Measurements from ENCODE around the gene AMPD2.

Gene AMPD2

DNA sequence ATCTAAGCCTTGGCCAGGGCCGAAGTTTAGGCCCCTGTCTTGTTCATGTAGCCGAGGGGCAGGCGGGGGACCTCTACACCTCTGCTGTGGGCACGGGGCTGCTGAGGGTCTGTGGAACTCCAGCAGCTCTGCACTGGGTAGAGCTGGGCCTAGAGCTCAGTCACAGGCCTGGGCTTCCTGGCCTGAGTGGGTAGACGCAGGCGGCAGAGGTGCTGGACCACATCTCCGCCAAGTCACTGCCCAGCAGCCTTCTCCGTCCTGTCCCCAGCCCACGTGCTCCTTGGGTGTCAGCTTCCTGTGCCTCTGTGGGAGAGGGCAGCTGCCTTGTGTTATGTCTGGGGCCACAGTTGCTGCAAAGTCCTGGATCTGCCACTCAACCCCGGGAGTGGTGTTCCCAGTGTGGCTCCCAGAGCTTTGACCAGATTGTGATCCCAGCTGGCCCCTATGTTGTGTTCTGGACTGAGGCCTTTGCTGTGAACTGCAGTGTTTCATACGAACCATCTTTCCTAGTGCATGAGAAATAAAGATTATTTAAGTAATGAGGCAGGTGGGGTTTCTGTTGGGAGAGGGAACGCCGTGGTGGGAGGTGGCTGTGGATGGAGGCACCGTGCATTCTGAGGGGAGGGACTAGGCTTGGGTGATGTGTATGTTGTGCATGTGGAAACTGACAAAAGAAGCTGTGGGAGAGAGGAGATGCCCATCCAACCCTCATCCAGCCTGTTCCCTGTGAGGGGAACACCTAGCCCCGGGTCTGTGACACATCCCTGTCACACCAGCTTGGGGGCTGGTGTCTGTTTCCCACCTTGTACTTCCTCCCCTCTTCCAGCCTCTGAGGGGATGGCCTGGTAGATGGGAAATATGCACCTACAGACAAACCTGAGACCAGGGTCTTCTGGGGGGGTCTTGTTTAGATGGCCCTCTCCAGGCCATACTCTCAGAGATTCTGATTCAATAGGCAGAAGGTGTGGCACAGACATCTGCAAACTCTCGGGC, 12.2 kb downstream of the AMPD2 start:
- FAIRE-seq: no peak

DNA sequence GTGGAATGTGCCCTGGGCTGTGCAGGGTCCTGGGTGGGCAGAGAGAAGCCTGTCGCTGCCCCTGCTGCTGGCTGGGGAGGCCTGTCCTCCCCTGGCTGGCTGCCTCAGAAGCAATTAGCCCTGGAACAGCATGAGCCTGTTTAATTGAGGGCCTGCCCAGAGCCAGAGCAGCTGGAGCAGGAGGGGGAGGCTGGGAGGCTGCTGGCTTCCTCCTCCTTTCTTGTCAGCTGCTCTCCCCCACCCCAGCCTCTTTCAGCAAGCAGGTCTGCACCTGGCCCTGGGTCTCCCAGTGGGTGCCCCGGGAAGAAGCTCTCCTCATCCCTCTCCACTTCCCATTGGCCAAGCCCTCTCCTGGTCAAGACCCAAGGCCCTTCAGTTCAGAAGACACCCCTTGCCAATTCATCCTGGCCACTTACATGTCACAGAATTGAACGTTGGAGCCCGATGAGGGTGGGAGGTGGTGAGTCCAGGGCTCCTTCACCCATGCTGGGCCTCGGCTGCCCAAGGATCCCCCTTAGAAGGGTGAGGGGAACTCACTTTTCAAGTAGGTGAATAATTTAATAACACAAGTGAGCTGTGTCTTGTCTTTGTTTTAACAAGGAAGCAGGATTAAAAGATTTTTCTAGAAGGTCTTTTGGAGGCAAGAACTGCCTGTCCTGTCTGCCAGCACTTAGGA, 13.2 kb downstream of the AMPD2 start:
- no peak for FAIRE-seq

DNA sequence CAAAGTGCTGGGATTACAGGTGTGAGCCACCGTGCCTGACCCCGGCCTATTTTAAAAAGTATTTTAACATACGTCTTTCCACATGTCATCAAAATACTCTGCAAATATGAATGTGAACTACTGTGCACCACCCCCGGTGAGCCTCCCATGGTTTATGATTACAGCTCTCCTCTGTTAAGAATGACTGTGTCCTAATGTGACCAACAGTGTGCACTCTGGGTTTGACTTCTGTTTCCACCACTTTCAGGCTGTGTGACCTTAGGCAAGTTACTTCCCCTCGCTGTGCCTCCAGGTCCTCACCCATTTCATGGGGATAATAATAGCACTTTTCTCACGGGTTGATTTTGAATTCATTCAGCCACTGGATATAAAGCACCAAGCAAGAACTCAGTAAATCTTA, 14.7 kb downstream of the AMPD2 start:
- FAIRE-seq: no peak

DNA sequence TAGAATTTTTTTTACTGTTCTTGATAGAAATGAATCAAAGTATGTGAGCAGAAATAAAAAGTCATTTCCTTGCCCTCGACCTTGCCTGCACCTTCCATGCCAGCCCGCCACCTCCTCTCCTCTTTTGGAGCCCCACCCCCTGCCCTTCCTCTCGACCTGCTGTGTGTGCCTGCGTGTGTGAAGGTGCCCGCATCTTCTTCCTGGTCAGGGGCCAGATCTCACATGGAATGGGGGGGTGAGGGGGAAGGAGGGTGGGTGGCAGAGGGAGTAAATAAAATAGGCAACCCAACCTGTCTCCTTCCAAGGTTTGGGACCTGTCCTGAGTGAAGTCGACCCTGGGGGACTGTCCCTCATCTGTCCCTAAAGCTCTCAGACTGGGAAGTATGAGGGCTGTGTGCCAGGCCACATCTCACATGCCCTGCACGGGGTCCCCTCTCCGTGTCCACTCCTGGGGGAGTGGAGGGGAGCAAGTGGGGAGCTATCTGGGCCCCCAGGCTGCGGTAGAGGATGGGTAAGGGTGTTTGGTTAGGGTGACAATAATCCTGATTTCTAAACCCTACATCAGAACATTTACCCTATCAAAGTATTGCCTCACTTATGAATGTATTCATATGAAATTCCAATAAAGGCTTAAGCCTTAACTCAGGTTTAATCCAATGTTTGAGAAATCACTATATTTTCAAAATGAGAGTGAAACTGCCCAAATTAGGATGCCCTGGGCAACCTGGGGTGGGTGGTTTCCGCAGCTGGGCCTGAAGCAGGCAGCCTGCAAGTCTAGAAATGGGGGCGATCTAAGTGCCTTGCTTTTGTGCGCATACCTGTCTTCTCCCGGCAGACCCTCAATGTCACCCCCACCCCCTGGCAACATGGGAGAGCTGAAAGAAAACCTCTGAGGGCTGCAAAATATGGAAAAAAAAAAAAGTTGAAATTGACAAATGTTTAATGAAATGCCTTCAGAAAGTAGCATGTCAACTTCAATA, 15.4 kb downstream of the AMPD2 start:
- FAIRE-seq: no peak

DNA sequence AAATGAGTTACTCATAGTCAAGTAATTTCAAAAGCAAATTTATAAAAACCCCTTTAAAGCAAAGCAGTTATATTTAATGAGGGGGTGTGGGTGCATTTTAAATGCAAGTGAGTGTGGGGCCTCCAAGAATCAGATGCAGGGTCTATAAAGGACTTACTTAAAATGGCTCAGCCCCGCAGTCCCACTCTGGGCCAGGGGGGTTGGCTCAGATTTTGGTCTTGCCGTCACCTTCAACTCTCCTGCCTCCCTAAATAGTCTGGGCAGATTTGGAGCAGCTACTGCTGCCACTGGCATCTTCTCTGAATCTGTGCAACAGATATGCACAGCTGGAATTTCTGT, 16.2 kb downstream of the AMPD2 start:
- FAIRE-seq: no peak

DNA sequence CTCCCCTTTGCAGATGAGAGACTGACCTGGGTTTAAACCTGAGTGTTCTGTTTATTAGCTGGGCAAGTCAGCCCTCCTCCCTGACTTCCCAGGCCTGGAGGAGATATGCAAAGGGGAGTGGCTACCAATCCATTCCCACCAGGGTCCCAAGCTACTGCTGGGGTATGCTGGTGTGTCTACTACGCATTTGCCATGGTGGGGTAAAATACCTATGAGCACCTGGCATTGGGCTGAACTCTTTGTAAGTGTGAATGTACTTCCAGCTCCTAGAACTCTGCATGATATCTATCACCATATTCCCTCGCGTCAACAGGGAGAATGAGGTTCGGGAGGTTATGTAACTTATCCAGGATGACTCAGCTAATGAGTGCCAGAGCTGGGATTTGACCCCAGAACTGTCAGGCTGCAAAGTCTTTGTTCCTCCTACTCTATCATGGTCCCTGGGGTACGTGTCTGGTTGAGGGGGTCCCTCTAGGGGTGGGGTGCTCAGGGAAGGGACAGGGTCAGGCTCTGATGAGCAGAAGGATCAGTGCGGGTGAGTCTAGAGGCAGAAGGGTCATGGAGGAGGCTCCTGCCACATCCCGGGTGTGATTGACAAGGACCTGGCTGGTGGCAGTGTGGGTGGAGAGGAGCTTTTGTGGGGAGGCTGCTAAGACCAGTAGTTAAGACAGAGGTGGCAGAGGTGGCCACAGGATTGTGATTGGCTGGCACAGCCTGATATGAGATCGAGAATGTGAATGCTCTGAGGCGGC, 16.7 kb downstream of the AMPD2 start:
- no peak for FAIRE-seq

DNA sequence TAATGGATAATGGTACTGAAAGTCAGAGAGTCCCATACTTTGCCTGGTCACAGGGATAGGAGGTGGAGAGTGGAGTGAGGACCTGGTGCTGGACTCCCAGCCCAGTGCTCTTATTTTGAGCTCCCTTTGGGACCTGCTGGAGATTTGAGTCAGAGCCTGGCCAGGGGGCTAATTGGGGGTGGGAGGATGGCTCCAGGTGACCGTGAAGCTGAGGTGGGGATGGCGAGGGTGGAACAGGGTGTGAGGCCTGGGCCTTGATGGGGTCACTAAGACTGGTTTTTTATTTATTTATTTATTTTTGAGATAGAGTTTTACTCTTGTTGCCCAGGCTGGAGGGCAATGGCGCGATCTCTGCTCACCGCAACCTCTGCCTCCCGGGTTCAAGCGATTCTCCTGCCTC, 17.8 kb downstream of the AMPD2 start:
- FAIRE-seq: no peak

DNA sequence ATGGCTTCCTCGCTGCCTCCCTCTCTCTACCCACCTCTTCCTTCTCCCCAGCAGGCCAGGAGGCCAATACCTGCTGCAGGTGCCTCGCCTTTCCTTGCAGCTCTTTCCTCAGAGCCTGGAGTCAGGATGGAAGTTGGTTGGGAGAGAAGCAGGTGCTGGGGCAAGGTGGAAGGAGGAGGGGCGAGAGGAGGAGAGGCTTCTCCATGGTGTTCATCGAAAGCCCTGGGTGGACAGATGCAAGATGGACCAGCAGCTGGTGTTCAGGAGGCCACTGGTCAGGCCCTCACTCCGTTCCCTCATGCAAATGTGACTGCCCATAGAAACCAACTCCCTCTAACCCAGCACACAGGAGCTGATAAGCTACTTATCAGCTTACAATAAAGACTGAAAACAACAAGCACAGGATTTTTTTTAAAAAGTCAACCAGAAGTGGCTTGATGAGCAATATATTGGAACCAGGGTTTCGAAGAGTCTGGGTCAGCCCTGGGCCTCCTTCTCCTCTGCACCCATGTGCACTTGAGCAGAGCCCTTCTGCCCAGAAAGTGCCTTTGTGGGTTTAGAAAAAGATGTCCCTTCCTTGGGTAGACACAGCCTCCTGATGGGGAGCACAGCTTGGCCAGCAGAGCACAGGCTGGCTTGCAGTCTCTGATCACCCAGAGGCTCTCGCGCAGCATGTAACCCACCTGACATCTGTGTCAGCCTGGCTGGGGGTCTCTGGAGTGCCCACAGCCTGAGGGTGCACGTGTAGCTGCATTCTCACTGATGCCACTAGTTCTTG, 19.6 kb downstream of the AMPD2 start:
- no peak for FAIRE-seq

DNA sequence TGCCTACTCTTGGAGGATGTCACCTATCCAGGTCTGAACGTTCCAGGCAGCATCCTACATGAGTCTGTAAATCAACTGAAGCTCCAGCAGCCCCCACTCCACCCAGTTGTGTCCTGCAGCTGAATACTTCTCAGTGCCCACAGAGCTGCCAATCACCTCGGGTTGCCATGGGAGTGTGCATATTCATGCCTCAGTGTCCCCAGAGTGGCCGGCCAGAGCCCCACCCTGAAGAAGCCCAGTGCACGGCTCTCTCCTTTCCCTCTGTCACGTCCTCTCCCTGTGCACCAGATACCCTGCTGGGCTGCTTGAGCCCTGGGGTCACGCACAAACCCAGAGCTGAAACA, 20.2 kb downstream of the AMPD2 start:
- no peak for FAIRE-seq

DNA sequence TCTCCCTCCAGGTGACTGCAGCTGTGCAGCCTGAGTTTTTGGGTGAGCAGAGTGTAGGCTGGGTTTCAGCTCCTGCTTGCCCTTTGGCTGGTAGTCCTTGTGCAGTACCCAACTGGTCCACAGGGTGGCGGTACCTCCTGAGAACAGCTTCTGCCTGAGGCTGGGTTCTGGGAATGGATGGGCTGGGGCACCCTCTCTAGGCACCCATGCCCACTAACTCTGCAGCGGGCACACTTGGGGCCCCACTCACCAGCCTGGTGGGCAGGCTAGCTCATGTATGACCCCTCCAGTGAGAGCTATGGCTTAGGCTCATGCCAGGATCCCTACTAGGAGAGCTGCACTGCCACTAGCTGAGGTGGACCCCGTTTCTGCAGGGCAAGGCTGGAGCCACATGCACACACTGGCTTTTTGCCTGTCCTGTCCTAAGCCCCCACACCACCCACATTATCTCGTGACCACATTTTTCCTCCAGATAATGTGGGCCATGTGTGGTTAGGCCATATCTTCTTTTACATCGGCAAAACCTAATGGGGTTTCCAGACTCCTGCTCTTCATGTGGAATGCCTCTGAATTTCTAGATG, 20.7 kb downstream of the AMPD2 start:
- FAIRE-seq: no peak

DNA sequence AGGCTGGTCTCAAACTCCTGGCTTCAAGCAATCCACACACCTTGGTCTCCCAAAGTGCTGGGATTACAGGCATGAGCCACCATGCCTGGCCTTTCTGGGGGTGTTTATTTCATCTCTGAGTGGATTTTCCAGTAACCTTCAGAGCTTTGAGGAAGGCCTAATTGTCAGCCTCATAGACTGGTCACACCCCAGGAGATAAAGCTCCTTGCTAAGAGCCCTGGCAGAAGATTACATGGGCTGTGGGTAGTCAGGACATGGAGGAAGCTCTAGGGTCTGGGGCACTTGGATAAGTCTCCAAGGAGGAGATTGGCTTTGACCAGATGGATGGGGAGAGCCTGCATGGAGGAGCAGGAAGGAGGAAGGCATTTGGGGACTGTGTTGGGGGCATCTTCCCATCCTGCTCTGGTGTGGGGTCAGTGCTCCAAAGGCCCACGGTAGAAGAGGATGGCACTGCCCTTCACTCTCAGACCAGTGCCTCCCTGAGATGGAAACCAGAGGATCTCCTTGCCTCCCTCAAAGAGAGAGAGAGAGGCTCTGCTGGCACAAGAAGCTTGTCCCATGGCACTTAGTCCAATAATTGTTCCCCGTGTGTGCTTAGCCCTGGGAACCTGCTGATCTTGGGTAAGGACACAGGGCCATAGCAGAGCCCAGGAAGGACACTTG, 21.6 kb downstream of the AMPD2 start:
- no peak for FAIRE-seq

DNA sequence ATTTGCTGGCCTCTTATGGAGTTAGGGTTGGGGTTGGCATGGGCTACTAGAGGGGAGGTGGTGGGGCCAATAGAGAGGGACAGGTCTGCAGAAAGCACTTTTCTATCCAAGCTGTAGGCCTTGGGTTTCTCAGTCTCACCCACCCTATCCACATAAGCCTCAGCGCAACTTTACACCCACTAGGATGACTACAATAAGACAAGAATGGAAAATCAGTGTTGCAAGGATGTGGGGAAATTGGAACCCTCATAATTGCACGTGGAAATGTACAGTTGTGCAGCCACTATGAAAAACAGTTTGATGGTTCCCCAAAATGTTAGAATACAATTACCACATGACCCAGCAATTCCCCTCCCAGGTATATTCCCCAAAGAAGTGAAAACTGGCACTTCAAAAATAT, 22.2 kb downstream of the AMPD2 start:
- FAIRE-seq: no peak

DNA sequence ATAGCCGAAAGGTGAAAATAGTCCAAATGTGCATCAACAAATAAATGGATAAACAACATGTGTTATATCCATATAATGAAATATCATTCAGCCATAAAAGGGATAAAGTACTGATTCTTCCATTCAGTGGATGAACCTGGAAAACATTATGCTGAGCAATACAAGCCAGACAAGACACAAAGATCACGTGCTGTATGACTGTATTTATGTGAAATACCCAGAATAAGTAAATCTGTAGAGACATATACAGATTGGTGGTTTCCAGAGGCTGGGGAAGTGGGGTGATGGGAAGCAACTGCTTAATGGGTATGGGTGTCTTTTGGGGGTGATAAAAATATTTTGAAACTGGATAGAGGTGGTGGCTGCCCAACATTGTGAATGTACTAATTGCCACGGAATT, 23.0 kb downstream of the AMPD2 start:
- no peak for FAIRE-seq

DNA sequence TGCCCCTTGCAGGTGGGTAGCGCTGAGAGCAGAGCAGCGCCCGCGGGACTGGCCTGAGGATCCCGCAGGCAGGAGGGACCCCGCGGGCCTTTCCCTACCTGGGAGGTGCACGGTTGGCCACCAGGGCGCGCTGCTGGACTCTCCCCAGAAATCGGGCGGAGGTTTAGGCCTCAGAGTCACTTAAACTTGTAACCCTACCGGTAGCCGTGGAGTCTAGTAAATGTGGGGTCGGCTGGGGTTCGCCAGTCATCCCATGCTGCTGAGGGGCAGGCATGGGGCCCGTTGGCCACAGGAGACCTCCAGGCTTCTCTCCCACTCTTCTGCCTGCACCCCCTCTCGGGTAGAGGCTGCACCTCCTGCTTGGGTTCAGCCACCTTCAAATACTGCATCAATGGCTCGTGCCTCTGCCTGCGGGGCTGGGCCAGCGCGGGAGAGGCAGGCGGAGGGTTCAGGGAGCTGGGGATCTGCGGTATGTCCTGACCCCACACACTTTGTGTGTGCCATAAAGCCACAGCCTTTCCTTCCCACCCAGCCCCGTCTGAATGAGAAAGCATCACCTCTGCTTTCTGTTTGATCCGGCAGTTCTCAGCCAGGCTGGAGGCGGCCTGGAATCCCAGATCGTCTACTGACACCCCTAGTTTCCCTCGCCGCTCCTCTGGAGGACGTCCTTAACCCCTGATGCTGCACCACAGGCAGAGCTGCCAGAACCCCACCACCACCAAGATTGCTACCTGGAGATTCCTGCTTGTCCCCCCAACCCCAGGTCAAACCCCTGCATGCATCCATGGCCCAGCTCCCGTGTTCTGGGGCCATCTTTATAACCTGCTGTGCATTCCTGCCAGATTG, 24.0 kb downstream of the AMPD2 start:
- FAIRE-seq: no peak

DNA sequence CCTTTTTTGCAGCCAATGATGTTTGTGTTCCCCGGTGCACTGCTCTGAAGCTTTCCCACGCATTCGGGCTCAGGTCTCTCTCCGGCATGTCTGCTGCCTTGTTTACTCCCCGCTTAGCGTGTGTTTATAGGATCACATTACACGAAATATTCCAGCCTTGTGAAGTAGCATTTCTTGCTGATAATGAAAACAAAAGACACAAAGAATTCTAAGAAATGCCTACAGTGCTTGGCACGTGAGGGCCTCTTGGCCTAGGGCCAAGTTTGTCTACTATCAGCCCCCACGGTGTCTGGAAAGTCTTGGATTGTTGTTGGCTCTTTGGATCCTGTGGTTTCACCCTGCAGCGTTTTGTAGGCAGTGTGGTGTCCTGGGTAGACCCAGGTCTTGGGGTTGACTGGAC, 25.0 kb downstream of the AMPD2 start:
- no peak for FAIRE-seq

DNA sequence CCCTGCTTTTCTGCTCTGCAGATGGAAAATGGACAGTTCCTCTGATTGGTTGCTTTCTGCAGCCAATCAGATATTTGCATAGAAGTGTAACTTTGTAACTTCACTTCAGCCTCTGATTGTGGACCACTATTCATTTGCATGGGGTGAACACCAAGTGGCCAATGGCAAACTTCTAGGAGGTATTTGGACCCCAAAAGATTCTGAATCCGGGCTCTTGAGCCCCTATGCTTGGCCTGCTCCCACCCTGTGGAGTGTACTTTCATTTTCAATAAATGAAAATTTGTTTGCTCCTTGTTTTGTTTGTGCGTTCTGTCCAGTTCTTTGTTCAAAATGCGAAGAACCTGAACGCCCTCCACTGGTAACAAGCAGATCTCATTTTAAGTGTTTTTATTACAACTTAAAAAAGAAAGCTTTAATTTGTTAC, 29.9 kb downstream of the AMPD2 start:
- FAIRE-seq: no peak

DNA sequence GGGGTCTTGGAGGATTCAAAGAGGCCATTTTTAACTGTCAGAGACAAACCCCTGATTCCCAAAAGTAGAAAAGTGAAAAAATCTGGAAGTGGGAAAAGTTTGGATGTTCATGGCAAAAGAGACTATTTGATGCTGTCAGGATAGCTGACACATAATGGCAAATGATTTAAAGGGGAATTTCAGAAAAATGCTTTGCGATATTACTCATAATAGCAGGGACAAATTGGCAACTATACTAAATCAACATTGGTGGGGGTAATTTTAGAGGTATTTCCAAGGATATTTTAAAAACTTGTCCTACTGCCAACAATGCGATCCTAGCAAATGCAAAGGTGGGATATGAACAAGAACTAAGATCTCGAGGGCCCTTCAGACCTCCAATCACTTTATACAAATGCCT, 31.0 kb downstream of the AMPD2 start:
- FAIRE-seq: no peak

DNA sequence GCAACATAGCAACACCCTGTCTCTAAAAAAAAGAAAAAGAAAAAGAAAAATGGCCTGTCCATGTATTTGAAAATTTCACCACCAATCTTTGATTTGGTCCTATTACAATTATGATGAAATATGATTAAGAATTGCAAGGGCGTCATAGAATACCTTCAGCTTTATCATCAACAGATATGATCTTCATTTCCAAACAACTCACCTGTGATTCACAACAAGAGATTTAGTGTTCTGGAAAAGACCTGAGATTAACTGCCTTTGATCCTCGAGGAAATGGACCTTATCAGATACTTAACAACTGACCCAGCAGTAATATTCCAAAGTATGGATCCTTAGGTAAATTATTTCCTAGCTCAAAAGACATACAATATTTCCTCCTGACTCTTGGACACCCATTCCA, 32.8 kb downstream of the AMPD2 start:
- no peak for FAIRE-seq

DNA sequence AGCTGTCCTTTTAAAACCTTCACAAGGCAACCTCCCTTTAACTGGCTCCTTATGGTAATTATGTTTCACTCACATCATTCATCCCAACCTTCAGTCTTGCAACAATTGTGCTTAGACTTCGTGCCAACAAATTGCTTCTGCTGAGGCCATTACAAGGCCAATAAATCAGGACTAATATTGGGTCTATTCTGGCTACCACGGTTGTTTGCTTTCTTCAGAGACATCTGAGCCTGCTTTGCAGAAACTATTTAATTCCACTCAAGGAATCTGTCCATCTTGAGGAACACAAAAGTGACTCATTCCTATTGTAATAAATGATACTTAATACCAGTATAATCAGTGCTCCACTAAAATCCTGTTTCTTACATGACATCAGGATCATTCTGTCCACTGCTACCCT, 33.7 kb downstream of the AMPD2 start:
- FAIRE-seq: no peak

DNA sequence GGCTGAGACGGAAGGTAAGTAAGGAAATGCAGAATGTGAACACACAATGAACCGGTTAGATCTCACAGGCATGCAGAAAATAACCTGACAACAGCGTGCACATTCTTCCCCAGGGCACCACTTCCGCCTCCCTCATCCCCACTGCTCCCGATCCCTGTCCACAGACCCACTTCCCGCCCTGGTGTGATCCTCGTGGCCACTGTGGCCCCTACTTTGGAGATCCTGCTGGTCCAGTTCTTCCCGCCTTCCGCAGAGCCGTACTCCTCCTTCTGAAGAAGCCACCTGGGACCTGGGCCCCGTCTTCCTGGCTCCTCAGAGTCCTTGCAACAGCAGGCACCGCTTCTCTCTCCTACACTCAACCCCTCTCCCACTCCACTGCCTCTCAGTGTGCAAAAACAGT, 34.9 kb downstream of the AMPD2 start:
- no peak for FAIRE-seq
